HCT116 (cell line): Measurements from ENCODE around the gene KRT15. TPM values are rescaled to one million over a fixed set of nuclear protein-coding genes. Genes with fewer than 3 reads are reported as not detected.
A peak's percentile ranks its signal among the peaks of the same experiment; 100 is the strongest.

Experiments
- ATAC-seq: fragments of 200-7000 bp; cut with Tn5 transposase; 2 replicates; pipeline ENCODE4 v1.9.1; 2020; ENCODE audit warnings: mild to moderate bottlenecking, moderate library complexity
- BruUV-seq: library from RNA; stranded (reverse); fragments of 400-500 nt; replicated peaks from 2 replicates; lab custom pipeline; 2021; lab: Mats Ljungman, UMichigan
- CTCF ChIA-PET: fragments of 300-600 bp; sonication (Branson Sonifier 250); formaldehyde crosslinking; loops from one replicate; lab custom pipeline; 2021; ENCODE audit warnings: antibody characterized with exemption; lab: Charles Lee
- POLR2A ChIA-PET: fragments of 300-600, 350-600 bp; sonication (Branson Sonifier 250); formaldehyde crosslinking; loops from one replicate; lab custom pipeline; 2021; ENCODE audit warnings: antibody characterized with exemption; lab: Charles Lee
- RAD21 ChIA-PET, 2 experiments: fragments of 300-600 bp; sonication (Branson Sonifier 250); formaldehyde crosslinking; loops; one replicate each; lab custom pipeline; 2023; ENCODE audit warnings: low total read pairs in 2 of 2; ENCODE audit not compliant: uncharacterized antibody in 2 of 2, unreplicated experiment in 2 of 2, low non-redundant PET in 1 of 2; lab: Charles Lee
- DNase-seq: peaks from one replicate; pipeline ENCODE4 v3.0.0-alpha.2; 2010; ENCODE audit warnings: low read depth, low spot score
- H2AFZ ChIP-seq: fragments of 200-600 bp; shearing (Covaris generic), sonication (generic); 2 replicates; pipeline ENCODE4 v1.6.1; 2017; ENCODE audit warnings: low read depth, mixed run types, mixed read lengths, antibody characterized with exemption, low read length; ENCODE audit not compliant: poor library complexity, severe bottlenecking
- H3K27ac ChIP-seq: 2 replicates; pipeline ENCODE4 v1.5.1; 2012; ENCODE audit warnings: low read depth, low read length
- H3K27me3 ChIP-seq: fragments of 200-600 bp; sonication (generic); 2 replicates; pipeline ENCODE4 v1.6.1; 2016; ENCODE audit warnings: mixed run types, low read length, mixed read lengths; ENCODE audit not compliant: insufficient read depth
- H3K36me3 ChIP-seq, 2 experiments: fragments of 200-500 bp in 1 of 2; fragments of 200-600 bp in 1 of 2; sonication (Bioruptor generic) in 1 of 2; sonication (generic) in 1 of 2; 2 replicates each; pipeline versions ENCODE4 v1.5.1 to v1.6.1; 2014 to 2016; ENCODE audit warnings: low read length in 2 of 2, inconsistent platforms in 1 of 2, mixed read lengths in 1 of 2, mixed run types in 1 of 2; ENCODE audit not compliant: insufficient read depth in 2 of 2, control insufficient read depth in 1 of 2
- H3K4me1 ChIP-seq, 2 experiments: fragments of 200-600 bp in 1 of 2; sonication (generic) in 1 of 2; 2 replicates each; pipeline versions ENCODE4 v1.5.1 to v1.6.1; 2012 to 2017; ENCODE audit warnings: low read length in 2 of 2, inconsistent platforms in 1 of 2, mild to moderate bottlenecking in 1 of 2, mixed read lengths in 1 of 2, mixed run types in 1 of 2, moderate library complexity in 1 of 2; ENCODE audit not compliant: insufficient read depth in 2 of 2, control insufficient read depth in 1 of 2
- H3K4me2 ChIP-seq: fragments of 200-600 bp; sonication (generic); 2 replicates; pipeline ENCODE4 v1.6.1; 2017; ENCODE audit warnings: mixed run types, low read length, mixed read lengths
- H3K4me3 ChIP-seq, 2 experiments: fragments of 200-600 bp in 1 of 2; sonication (generic) in 1 of 2; replicated peaks in 1 of 2; 2 replicates each; pipeline ENCODE4 v1.5.1; 2011 to 2016; ENCODE audit warnings: low read length in 2 of 2, control low read depth in 1 of 2, low read depth in 1 of 2, mild to moderate bottlenecking in 1 of 2, mixed read lengths in 1 of 2, mixed run types in 1 of 2
- H3K79me2 ChIP-seq: fragments of 200-600 bp; sonication (generic); 2 replicates; pipeline ENCODE4 v1.6.1; 2017; ENCODE audit warnings: mild to moderate bottlenecking, mixed run types, low read length, moderate library complexity, mixed read lengths; ENCODE audit not compliant: insufficient read depth
- H3K9ac ChIP-seq: fragments of 200-600 bp; sonication (generic); 2 replicates; pipeline ENCODE4 v1.6.1; 2016; ENCODE audit warnings: low read length, mixed read lengths
- H3K9me2 ChIP-seq: fragments of 200-600 bp; sonication (generic), shearing (Covaris generic); 2 replicates; pipeline ENCODE4 v1.6.1; 2017; ENCODE audit warnings: mixed run types, mild to moderate bottlenecking, moderate library complexity; ENCODE audit not compliant: insufficient read depth
- H3K9me3 ChIP-seq, 2 experiments: fragments of 200-500 bp in 1 of 2; fragments of 200-600 bp in 1 of 2; sonication (Bioruptor generic) in 1 of 2; sonication (generic) in 1 of 2; 2 replicates each; pipeline ENCODE4 v1.6.1; 2014 to 2017; ENCODE audit warnings: low read length in 2 of 2, mixed read lengths in 2 of 2, inconsistent platforms in 1 of 2, low read depth in 1 of 2, mild to moderate bottlenecking in 1 of 2, mixed run types in 1 of 2, moderate library complexity in 1 of 2; ENCODE audit not compliant: control insufficient read depth in 1 of 2, insufficient read depth in 1 of 2
- H4K20me1 ChIP-seq: fragments of 200-600 bp; sonication (generic), shearing (Covaris generic); 2 replicates; pipeline ENCODE4 v1.6.1; 2017; ENCODE audit warnings: mixed run types, mild to moderate bottlenecking, moderate library complexity; ENCODE audit not compliant: insufficient read depth
- ELF1 ChIP-seq: IDR thresholded peaks from 2 replicates; pipeline ENCODE4 v1.6.1; 2012; ENCODE audit warnings: low read depth, borderline replicate concordance
- EZH2 ChIP-seq: fragments of 200-600 bp; sonication (generic); IDR thresholded peaks from 2 replicates; pipeline ENCODE4 v1.6.1; 2017; ENCODE audit warnings: antibody characterized with exemption, mixed run types
- EZH2phosphoT487 ChIP-seq: fragments of 200-600 bp; IDR thresholded peaks from 2 replicates; pipeline ENCODE4 v1.6.1; 2018; ENCODE audit warnings: antibody characterized with exemption, borderline replicate concordance
- FOSL1 ChIP-seq: IDR thresholded peaks from 2 replicates; pipeline ENCODE4 v1.6.1; 2012; ENCODE audit warnings: low read depth
- POLR2A ChIP-seq: IDR thresholded peaks from 2 replicates; pipeline ENCODE4 v1.7.0; 2011; ENCODE audit warnings: borderline replicate concordance; ENCODE audit not compliant: insufficient read depth, insufficient read length; ENCODE audit errors: extremely low read depth
- POLR2AphosphoS5 ChIP-seq: IDR thresholded peaks from 2 replicates; pipeline ENCODE4 v1.6.1; 2011; ENCODE audit warnings: mild to moderate bottlenecking, low read depth, low read length, moderate library complexity
- SP1 ChIP-seq: IDR thresholded peaks from 2 replicates; pipeline ENCODE4 v1.6.1; 2012; ENCODE audit warnings: low read depth
- SRF ChIP-seq: IDR thresholded peaks from 2 replicates; pipeline ENCODE4 v1.6.1; 2012; ENCODE audit warnings: low read depth
- TCF7L2 ChIP-seq: IDR thresholded peaks from 2 replicates; pipeline ENCODE4 v1.7.0; 2011; ENCODE audit warnings: borderline replicate concordance, inconsistent platforms; ENCODE audit not compliant: insufficient read depth, insufficient read length; ENCODE audit errors: extremely low read depth
- YY1 ChIP-seq: IDR thresholded peaks from 2 replicates; pipeline ENCODE4 v1.6.1; 2011; ENCODE audit warnings: low read length, low read depth, moderate library complexity, mild to moderate bottlenecking; ENCODE audit not compliant: insufficient replicate concordance; ENCODE audit errors: extremely low read depth
- ZNF274 ChIP-seq: fragments of 200-500 bp; sonication (Bioruptor generic); IDR thresholded peaks from 2 replicates; pipeline ENCODE4 v1.6.1; 2014; ENCODE audit warnings: mild to moderate bottlenecking, low read depth, low read length, inconsistent platforms
- intact Hi-C: fragments of 100-400 bp; cut with micrococcal nuclease; formaldehyde crosslinking; loops from 2 replicates; pipeline ENCODE4 v1.10.0; 2022
- total RNA-seq: library from RNA; stranded (reverse); gene quantifications from one replicate; pipeline ENCODE4 v1.2.1, GENCODE V29; 2021; ENCODE audit not compliant: unreplicated experiment
- TF ChIP-seq, protein P1 (sequence below): IDR thresholded peaks from 2 replicates; pipeline ENCODE4 v1.6.1; 2012
- TF ChIP-seq, protein P2 (sequence below): IDR thresholded peaks from 2 replicates; pipeline ENCODE4 v1.6.1; 2012; ENCODE audit warnings: low read depth
- TF ChIP-seq, protein P3 (sequence below), 3 experiments: fragments of 200-600 bp in 1 of 3; sonication (generic) in 1 of 3; IDR thresholded peaks in 2 of 3; conservative IDR thresholded peaks in 1 of 3; 2 replicates each; pipeline ENCODE4 v1.5.1; 2012 to 2017; ENCODE audit warnings: low read depth in 2 of 3, low read length in 2 of 3, antibody characterized with exemption in 1 of 3, borderline replicate concordance in 1 of 3, control low read depth in 1 of 3, mild to moderate bottlenecking in 1 of 3, mixed read lengths in 1 of 3, mixed run types in 1 of 3, moderate library complexity in 1 of 3; ENCODE audit not compliant: insufficient read depth in 1 of 3
- TF ChIP-seq, protein P4 (sequence below): IDR thresholded peaks from 2 replicates; pipeline ENCODE4 v1.6.1; 2011; ENCODE audit warnings: mild to moderate bottlenecking, low read length, moderate library complexity; ENCODE audit not compliant: insufficient replicate concordance; ENCODE audit errors: extremely low read depth
- TF ChIP-seq, protein P5 (sequence below): IDR thresholded peaks from 2 replicates; pipeline ENCODE4 v1.6.1; 2012

The KRT15 gene
- total RNA-seq, 1 experiment from 2014 or later, result 37.1 TPM

DNA sequence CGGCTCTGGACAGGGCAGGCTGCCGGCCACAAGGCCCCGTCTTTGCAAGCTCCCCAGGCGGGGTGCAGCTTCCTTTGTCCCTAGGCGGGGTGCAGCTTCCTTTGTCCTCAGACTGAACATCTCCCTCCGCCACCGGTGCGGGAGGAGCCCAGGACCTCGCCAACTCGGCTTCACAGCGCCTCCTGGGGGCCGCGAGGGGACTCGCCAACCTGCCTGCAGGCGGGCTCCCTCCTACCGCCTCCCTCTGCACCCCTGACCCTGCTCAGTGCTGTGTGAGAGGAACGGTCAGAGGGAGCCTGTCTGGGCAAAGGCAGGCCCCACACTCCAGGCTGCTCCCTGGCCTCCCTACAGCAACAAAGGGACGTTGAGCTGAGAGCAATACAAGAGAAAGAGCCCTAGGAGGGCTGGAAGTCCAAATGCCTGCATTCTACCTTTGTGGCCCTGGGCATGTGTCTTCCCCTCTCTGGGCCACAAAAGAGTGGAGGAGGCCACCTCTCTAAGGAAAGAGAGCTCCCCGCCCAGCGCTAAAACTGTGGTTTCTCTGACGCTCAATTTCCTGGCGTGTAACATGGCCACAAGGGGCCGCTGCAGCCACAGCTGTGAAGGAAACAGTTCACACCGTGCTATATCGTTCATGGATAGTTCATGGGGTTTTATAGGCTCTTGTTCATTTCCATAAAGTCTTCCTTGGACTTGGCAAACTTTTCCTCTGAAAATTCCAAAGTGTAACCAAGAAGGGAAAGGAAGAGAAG lies 30.3 kb upstream of the KRT15 start:
- ChIA-PET CTCF (interaction anchor here (0.6 to 7.3 kb wide), 56 partner anchors 9 to 933 kb away, joined by 3 to 203 read pairs (median 5); partner anchors contain the start of genes EIF1, KRT15, KRT19 and KRT36), POLR2A (interaction anchor here (0.6 to 5.5 kb wide), 16 partner anchors 9 to 1379 kb away, joined by 3 to 148 read pairs (median 4); partner anchors contain the start of genes EIF1, KRT15 and KRT19), RAD21 (interaction anchor here (0.7 to 3.7 kb wide), 37 partner anchors 12 to 692 kb away, joined by 3 to 26 read pairs (median 5); partner anchors contain the start of gene KRT19 (in 2 of the 2))
- DNase-seq (peak; percentile 83), ATAC-seq (peak; percentile 79)
- Histone ChIP-seq H3K9ac (peak overlapping the region; percentile 68), H3K27me3 (no peaks in the 10 kb centered on the region), H3K4me1 (peaks cover 39 to 79% of the 10 kb centered on the region in 2 experiments), H3K79me2 (no peaks in the 10 kb centered on the region), H2AFZ (no peak overlapping the region), H3K36me3 (no peaks in the 10 kb centered on the region), H3K4me2 (peak overlapping the region; percentile 80), H3K4me3 (peak overlapping the region; percentile 6 to 46; a peak in 3 of 4 replicates), H3K27ac (peak overlapping the region; percentile 91), H4K20me1 (no peaks in the 10 kb centered on the region), H3K9me3 (peaks cover 0 to 8% of the 10 kb centered on the region in 2 experiments; a peak in 1 of 4 replicates), H3K9me2 (no peaks in the 10 kb centered on the region)
- intact Hi-C loops, result loop anchor here (1.0 to 10.0 kb wide), 11 partner anchors 27 to 934 kb away; no protein-coding TSS in a partner anchor
- BruUV-seq, result no TSS peak
- TF ChIP-seq, protein P1, sequence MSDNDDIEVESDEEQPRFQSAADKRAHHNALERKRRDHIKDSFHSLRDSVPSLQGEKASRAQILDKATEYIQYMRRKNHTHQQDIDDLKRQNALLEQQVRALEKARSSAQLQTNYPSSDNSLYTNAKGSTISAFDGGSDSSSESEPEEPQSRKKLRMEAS, result no peak; the same call in 1 of the 2 replicates
- TF ChIP-seq, protein P2, sequence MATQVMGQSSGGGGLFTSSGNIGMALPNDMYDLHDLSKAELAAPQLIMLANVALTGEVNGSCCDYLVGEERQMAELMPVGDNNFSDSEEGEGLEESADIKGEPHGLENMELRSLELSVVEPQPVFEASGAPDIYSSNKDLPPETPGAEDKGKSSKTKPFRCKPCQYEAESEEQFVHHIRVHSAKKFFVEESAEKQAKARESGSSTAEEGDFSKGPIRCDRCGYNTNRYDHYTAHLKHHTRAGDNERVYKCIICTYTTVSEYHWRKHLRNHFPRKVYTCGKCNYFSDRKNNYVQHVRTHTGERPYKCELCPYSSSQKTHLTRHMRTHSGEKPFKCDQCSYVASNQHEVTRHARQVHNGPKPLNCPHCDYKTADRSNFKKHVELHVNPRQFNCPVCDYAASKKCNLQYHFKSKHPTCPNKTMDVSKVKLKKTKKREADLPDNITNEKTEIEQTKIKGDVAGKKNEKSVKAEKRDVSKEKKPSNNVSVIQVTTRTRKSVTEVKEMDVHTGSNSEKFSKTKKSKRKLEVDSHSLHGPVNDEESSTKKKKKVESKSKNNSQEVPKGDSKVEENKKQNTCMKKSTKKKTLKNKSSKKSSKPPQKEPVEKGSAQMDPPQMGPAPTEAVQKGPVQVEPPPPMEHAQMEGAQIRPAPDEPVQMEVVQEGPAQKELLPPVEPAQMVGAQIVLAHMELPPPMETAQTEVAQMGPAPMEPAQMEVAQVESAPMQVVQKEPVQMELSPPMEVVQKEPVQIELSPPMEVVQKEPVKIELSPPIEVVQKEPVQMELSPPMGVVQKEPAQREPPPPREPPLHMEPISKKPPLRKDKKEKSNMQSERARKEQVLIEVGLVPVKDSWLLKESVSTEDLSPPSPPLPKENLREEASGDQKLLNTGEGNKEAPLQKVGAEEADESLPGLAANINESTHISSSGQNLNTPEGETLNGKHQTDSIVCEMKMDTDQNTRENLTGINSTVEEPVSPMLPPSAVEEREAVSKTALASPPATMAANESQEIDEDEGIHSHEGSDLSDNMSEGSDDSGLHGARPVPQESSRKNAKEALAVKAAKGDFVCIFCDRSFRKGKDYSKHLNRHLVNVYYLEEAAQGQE, result no peak
- TF ChIP-seq EZH2phosphoT487 (no peak), ELF1 (no peak; the same call in 1 of the 2 replicates), FOSL1 (no peak), POLR2A (no peak), ZNF274 (no peak), EZH2 (no peak), YY1 (peak; percentile 60), SRF (no peak), POLR2AphosphoS5 (peak; percentile 46; the same call in 1 of the 2 replicates), SP1 (peak; percentile 56), TCF7L2 (peak; percentile 6)
- TF ChIP-seq, protein P3, sequence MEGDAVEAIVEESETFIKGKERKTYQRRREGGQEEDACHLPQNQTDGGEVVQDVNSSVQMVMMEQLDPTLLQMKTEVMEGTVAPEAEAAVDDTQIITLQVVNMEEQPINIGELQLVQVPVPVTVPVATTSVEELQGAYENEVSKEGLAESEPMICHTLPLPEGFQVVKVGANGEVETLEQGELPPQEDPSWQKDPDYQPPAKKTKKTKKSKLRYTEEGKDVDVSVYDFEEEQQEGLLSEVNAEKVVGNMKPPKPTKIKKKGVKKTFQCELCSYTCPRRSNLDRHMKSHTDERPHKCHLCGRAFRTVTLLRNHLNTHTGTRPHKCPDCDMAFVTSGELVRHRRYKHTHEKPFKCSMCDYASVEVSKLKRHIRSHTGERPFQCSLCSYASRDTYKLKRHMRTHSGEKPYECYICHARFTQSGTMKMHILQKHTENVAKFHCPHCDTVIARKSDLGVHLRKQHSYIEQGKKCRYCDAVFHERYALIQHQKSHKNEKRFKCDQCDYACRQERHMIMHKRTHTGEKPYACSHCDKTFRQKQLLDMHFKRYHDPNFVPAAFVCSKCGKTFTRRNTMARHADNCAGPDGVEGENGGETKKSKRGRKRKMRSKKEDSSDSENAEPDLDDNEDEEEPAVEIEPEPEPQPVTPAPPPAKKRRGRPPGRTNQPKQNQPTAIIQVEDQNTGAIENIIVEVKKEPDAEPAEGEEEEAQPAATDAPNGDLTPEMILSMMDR (IDR thresholded peaks at IDR 0.05 in 2 of 3, conservative IDR thresholded peaks at IDR 0.05 in 1 of 3; ENCODE audit: borderline replicate concordance in 1 of 3, insufficient read depth in 1 of 3, low read depth in 2 of 3, low read length in 2 of 3), result peak; percentile 86 to 98 (median 88)
- TF ChIP-seq, protein P4, sequence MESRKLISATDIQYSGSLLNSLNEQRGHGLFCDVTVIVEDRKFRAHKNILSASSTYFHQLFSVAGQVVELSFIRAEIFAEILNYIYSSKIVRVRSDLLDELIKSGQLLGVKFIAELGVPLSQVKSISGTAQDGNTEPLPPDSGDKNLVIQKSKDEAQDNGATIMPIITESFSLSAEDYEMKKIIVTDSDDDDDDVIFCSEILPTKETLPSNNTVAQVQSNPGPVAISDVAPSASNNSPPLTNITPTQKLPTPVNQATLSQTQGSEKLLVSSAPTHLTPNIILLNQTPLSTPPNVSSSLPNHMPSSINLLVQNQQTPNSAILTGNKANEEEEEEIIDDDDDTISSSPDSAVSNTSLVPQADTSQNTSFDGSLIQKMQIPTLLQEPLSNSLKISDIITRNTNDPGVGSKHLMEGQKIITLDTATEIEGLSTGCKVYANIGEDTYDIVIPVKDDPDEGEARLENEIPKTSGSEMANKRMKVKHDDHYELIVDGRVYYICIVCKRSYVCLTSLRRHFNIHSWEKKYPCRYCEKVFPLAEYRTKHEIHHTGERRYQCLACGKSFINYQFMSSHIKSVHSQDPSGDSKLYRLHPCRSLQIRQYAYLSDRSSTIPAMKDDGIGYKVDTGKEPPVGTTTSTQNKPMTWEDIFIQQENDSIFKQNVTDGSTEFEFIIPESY, result peak; percentile 8
- TF ChIP-seq, protein P5, sequence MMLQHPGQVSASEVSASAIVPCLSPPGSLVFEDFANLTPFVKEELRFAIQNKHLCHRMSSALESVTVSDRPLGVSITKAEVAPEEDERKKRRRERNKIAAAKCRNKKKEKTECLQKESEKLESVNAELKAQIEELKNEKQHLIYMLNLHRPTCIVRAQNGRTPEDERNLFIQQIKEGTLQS, result no peak
